GF-D8 (cell line): ENCODE measurements around the gene HBD.
"Not testable (repeated sequence)": the region's sequence is repeated elsewhere in the genome, so short reads cannot be mapped to it uniquely, and the experiment has no call there.

Experiments used
- DNase-seq: peaks from one replicate; lab custom pipeline; 2025; lab: John Stamatoyannopoulos, UW

The HBD gene

GRCh38 chr11:5234381-5234834 lies at the start of gene HBD:
TSS of gene HBD (minus strand) at chr11:5234483. CDS start at chr11:5234433, 50 bp downstream.
- no peak for DNase-seq

DNA sequence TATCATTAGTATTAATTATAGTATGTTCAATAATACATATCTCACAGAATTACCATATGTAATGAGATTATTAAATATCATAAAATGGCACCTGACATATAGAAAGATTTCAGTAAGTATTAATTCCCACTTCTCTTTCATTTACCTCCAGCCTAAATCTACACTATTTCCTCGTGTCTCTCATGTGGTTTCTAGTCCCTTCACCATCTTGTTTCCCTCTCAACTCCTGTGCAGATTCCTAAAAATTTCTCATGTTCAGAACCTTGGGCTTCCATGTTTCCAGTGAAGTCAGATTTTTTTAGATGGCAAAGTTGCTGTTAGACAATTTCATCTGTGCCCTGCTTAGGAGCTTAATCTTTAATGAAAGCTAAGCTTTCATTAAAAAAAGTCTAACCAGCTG lies 49.6 kb upstream of the HBD start:
- DNase-seq: no peak

DNA sequence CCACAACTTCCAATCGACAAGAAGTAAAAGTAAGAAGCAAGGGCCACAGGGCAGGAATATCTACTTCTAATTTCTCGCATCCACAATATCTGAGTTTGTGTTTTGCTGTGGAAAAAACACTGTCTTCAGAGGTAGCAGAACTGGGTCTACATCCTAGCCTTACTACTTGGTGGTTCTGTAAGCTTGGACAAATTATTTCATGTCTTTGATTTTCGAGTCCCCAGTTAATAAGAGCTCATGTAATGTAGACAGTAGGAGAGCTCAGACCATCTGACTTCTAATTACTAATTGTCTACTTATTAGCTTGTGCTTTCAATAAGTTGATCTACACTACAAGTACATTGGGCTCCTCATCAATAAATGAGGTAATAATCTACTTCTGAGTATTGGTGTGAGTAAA lies 48.8 kb upstream of the HBD start:
- no peak for DNase-seq

DNA sequence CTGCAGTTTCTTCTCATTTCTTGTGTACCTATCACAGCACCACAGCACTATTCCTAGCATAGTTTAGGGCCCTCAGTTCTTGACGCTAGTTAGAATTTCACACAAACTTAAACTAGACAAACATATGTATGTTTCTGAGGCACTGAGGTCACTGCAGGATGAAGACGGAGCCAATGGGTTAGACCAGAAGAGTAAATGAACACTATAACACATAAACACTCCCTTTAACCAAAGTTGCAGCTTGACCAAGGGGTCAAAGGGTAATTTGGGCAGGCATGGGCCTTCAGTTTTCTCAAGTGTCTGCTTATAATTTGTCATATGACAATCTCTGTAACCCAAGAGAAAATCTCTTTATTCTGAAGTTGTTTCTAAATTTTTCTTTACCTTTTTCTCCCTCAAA lies 48.3 kb upstream of the HBD start:
- no peak for DNase-seq

DNA sequence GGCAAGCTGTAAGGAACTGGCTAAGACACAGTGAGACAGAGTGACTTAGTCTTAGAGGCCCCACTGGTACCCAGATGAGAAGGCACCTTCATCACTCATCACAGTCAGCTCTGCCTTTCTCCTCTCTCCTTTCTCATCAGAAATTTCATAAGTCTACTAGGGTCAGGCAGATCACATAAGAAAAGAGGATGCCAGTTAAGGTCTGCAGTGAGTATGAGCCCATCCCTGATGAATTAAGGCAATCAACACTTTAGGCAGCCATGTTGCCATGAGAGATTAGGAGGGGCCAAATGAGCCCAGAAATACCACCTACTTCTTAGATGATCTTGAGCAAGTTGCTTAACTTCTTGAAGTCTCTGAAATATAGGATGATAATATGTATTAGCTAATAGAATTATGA lies 47.3 kb upstream of the HBD start:
- no peak for DNase-seq

- peak; percentile 1 for DNase-seq
Observed at GRCh38 chr11:5280582-5281102, 46.4 kb upstream of the HBD start.

DNA sequence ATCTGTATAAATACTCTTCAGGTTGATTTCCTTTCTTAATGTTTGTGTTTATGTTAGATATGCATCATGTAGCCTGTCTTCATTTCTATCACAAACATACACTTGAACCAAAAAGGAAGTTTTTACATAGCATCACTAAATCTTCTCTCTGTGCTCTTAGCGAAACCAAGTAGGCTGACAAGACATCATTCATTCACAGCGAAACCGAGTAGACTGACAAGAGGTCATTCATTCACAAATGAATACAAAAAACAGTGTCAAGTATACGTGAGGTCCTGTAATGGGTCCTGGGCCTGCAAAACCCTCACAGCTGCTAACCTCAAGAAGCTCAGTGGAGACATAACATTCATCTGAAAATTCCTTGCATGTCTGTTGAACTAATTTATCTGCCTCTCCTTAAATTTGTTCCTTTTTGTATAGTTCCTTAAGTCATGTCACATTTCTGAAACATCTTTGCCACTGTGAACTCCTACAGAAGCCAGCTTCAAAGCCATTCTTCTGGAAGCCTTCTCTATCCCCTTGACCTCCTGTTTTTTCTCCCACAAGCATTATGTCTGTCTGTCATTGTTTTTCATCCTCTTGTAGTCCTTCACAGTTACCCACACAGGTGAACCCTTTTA lies 45.3 kb upstream of the HBD start:
- no peak for DNase-seq

DNA sequence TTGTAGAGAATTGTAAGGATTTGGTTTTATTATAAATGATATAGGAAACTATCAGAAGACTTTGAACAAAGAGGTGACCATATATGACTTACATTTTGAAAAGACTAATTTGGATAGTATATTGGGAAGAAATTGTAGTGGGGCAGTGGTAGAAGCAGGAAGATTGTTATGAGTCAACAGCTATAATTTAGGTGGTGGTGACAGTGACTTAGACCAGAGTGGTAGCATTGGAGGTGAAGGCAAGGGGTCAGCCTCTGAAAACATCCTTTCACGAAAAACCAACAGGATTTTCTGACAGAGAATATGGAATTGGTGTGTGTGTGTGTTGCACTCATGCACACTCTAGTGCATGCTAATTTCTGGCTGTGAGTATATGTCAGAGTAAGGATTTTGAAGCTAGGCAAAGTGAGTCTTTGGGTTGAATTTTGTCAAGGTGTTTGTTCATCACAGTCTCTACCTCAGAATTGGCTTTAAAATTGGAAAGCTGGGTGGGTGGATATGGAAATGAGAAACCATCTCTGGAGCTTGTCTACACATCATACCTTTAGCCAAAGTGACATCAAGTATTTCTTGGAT lies 43.6 kb upstream of the HBD start:
- DNase-seq: no peak

- no peak for DNase-seq
Observed at GRCh38 chr11:5276697-5277096, 42.4 kb upstream of the HBD start.

- no peak for DNase-seq
Observed at GRCh38 chr11:5275369-5276110, 41.3 kb upstream of the HBD start.

DNA sequence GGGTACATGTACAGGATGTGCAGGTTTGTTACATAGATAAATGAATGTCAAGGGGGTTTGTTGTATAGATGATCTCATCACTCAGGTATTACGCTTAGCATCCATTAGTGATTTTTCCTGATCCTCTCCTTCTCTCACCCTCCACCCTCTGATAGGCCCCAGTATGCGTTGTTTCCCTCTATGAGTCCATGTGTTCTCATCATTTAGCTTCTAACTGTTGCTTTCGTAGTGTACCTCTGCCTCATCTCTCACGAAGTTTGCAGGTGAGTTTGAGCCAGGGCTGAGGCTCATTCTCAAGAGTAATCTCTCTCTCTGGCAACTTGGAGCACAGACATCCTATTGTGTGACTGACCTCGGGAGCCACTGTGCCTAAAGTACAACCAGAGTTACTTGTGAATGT lies 40.1 kb upstream of the HBD start:
- DNase-seq: no peak

- no peak for DNase-seq
Observed at GRCh38 chr11:5272395-5273017, 38.2 kb upstream of the HBD start.

DNA sequence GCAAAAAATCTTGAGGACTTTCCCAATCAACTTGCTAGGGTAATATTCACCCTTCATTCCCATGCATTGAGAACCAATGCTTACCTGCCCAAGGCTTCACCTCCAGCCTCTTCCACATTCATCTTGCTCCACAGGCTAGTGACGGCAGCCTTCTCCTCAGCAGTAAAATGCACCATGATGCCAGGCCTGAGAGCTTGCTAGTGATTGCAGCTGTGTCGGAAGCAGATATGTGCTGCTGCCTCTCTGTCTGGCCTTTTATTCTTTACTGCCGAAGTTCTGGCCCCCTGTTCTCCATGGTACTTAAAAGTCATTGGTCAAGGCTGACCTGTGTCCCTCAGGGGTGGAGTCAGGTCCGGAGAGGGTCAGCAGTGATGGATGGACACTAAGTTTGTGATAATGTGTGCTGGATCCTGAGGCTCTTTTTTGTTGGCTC lies 35.4 kb upstream of the HBD start, which contains the start of gene HBE1:
TSS of gene HBE1 (minus strand) at position 231 of the 433 bp plus-strand sequence. CDS start at position 176, 55 bp downstream.
- no peak for DNase-seq

DNA sequence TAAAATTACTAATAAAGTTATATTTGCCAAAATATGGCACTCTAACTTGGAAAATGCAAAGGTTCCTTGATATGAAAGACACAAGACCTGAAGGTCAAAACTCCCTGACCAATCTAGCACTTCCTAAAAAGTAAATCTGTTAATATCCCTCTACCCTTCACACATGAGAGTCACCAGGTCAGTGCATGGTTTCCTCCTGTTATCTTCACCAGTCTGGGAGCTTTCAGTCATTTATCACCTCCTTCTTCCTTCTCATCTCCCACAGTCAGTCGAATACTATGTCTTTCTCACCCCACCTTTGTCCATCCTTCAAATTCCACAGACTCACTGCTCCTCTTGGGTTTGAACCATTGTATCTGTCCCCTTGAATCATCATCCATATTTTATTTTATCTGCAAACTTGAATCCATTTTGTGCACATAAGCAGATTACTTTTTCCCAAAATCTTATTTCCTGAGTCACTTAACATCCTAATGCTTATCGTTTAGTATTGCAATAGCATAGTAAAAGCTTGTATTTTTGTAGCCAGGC lies 32.8 kb upstream of the HBD start:
- DNase-seq: no peak

DNA sequence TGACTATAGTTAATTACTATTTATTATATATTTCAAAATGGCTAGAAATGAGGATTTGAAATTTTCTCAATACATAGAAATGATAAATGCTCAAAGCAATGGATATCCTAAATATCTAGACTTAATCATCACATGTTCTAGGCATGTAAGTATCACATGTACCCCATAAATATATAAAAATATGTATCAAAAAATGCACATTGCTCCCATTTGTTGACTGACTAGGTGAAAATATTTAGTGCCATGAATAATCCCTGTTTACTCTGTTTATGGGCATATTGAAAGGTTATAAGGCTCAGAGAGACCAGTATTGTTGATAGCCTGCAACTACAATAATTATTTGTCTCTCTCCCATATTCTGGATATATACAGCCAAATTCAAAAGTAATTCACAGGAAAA lies 32.3 kb upstream of the HBD start:
- DNase-seq: no peak

DNA sequence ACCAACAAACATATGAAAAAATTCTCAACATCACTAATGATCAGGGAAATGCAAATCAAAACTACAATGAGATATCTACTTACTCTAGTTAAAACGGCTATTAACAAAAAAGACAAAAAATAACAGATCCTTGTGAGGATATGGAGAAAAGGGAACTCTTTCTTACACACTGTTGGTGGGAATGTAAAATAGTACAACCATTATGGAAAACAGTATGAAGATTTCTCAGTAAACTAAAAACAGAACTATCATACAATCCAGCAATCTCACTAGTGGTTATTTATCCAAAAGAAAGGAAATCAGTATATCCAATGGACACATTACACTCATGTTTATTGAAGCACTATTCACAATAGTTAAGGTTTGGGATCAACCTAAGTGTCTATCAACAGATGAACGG lies 31.5 kb upstream of the HBD start:
- no peak for DNase-seq

DNA sequence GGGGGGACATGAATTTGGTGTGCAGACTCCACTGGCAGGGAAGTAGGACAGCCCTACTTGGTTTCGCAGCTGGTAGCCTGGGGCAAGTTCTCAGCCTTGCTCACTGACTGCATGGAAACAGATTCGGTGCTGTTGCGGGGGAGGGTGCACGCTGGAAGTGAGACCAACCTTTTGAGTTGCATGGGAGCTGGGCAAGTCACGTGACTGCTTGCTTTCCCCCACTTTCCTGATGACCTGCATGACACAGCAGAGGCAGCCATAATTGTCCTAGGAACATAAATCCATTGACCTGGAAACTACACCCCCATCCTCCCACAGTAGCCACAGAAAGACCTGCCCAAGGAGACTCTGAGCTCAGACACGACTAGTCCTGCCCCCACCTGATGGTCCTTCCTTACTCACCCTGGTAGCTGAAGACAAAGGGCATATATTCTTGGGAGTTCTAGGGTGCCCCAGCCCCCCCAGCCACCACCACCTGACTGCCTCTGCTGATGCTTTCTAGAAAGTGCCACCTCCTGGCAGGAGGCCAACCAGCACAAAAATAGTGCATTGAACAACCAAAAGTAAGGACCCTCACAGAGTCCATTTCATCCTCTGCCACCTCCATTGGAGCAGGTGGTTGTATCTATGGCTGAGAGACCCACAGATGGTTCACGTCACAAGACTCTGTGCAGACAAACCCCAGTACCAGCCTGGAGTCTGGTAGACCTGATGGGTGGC lies 24.4 kb upstream of the HBD start:
- no peak for DNase-seq

DNA sequence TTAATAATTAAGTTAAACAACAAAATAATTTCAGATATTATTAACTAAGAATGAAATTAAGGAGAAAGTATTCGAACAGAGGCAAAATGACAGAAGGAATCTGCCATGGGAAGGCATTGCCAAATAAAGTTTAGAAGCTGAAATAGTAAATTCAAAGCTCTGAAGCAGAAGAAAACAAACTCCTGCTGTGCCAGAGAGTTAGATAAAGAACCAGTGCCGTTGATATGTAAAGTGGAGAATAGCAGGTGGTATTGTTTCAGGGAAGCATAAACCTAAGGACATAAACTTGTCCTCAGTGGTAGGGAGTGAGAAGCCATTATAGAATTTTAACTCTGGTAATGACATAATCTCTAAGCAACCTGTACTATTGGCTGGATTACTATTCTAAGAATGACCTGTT lies 23.0 kb upstream of the HBD start:
- DNase-seq: no peak

DNA sequence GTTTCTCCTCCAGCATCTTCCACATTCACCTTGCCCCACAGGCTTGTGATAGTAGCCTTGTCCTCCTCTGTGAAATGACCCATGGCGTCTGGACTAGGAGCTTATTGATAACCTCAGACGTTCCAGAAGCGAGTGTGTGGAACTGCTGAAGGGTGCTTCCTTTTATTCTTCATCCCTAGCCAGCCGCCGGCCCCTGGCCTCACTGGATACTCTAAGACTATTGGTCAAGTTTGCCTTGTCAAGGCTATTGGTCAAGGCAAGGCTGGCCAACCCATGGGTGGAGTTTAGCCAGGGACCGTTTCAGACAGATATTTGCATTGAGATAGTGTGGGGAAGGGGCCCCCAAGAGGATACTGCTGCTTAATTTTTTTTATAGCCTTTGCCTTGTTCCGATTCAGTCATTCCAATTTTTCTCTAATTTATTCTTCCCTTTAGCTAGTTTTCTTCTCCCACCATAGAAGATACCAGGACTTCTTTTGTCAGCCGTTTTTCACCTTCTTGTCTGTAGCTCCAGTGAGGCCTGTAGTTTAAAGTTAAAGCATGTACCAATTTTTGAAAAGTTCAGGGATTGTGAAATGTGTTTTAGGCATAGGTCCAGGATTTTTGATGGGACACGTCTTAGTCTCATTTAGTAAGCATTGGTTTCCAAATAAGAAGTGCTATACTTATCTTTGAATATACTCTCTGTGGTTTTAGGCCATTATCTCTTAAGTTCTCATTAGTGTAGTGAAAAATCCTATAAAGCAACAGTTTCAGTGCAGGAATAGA lies 20.5 kb upstream of the HBD start, which contains the start of gene HBG2:
TSS of gene HBG2 (minus strand) at position 136 of the 768 bp plus-strand sequence. CDS start at position 83, 53 bp downstream.
- DNase-seq: not testable (repeated sequence)

GRCh38 chr11:5254023-5254422 lies 19.7 kb upstream of the HBD start:
- not testable (repeated sequence) for DNase-seq

DNA sequence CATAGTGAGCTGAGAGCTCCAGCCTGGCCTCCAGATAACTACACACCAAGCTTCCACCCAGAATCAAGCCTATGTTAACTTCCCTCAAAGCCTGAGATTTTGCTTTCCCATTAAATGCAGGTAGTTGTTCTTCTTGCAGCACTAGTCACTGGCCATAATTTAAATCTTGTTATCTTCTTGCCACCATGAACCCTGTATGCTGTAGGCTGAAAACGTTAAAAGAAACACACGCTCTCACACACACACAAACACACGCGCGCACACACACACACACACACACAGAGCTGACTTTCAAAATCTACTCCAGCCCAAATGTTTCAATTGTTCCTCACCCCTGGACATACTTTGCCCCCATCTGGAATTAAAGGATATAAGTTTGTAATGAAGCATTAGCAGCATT lies 19.2 kb upstream of the HBD start:
- not testable (repeated sequence) for DNase-seq
